Posterior vena cava (tissue), 2 donors: ENCODE measurements around the gene LHPP. TPM values are rescaled to one million over a fixed set of nuclear protein-coding genes. Genes with fewer than 3 reads are reported as not detected.

Source experiments
- DNase-seq: peaks from one replicate; pipeline ENCODE4 v3.0.0-alpha.2; 2020; ENCODE audit warnings: low spot score
- intact Hi-C, 2 donors: fragments of 100-400 bp; cut with DNase I; formaldehyde crosslinking; loops; one replicate each; pipeline versions ENCODE4 v1.14.1 to v1.14.2; 2022 to 2023
- total RNA-seq, 2 donors: library from RNA; stranded (reverse); fragmentation: NEBNext Ultra II Directional; extraction: Animal tissue kit (Norgen Biotek cat#: 25700); gene quantifications; one replicate each; pipeline ENCODE4 v1.2.1, GENCODE V29; 2021
- donor health status: DM: yes; HTN: yes; CAD: no.
- donor health status: DM: yes; HTN: yes; CAD: no.

The LHPP gene
- total RNA-seq, 2 donors from 2014 or later, result 11.9 to 13.0 TPM

DNA sequence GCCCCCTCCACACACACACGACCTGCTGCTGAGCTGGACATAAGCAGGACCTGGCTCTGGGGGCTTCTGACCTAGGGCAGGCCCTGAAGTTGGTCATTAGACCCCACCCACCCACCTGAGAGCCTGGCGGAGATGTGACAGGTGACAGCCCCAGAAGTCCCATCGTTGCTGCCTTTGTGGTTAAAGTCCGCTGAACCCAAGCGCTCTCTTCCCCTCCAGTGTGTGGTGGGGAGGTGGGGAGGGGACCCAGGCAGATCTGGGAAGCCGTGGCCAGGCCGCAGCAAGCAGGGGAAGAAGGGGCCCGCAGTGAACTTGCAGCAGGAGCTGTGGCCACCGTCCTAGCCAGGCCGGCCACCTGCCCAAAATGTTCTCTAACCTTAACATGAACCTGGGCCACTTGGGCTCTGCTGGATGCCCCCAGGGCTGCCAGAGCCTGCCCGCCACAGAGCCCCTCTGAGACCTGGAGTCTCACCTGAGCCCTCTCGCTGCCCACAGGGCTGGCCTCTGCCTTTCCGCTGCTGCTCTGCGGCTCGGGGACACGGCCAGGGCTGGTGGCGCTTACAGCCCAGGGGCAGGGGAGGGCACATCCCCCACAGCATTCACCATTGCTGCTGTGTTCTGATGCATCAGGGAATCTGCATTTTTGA is 65.1 kb downstream of the LHPP start:
- intact Hi-C loops, result no loop called here
- no peak for DNase-seq

GRCh38 chr10:124527874-124528395 is 66.3 kb downstream of the LHPP start:
- no peak for DNase-seq
- intact Hi-C loops, result no loop called here

DNA sequence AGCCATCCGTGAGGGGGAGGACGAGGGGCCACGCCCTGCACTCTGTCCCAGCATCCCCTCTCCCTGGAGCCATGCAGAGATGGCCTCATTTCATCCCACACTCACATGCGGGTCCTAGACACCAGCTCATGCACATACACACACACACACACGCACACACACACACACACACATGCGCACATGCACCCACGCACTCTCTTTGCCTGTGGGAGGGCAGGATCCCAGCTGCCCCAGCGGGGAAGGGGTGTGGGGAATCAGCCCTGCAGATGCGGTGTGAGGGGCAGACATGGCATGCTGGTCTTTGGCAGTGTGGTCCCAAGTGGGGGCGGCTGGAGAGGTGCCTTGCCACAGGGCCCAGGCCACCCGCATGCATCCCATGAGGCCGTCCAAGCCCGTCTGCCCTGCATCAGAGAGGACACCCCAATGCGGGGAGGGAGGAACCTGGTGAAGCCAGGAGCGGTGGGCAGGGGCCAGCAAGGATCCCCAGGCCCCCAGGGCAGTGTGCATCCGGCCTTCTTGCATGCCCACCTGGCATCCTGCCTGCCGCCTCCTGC is 68.1 kb downstream of the LHPP start:
- intact Hi-C loops, result loop anchor here (5.0 to 10.0 kb wide), 4 partner anchors 213 to 1738 kb away; partner anchors contain the start of gene FAM53B (in 1 of the 2)
- no peak for DNase-seq

DNA sequence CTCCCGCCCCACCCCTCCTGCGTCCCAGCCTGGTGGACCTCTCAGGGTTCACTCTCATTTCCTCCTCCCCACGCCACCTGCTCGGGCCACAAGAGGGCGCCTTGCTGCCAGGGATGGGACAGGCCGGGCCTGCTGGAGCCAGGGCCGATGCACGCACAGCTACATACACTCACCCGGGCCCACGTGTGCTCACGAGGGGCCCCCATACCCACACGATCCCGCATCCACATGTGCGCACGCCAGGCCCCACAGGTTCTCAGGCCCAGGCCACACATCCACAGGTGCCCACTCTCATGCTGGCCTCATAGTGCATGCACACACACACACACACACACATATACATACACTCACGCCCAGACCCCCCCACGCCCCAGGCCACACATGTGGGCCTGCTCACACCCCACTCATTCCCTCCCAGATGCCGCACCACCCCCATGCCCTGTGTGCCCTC is 68.6 kb downstream of the LHPP start:
- DNase-seq, result peak; percentile 95
- intact Hi-C loops, result loop anchor here (5.0 to 10.0 kb wide), 4 partner anchors 212 to 1737 kb away; partner anchors contain the start of gene FAM53B (in 1 of the 2)

GRCh38 chr10:124530816-124531215 is 69.2 kb downstream of the LHPP start:
- DNase-seq, result no peak
- intact Hi-C loops, result loop anchor here (5.0 to 10.0 kb wide), 4 partner anchors 211 to 1736 kb away; partner anchors contain the start of gene FAM53B (in 1 of the 2)

DNA sequence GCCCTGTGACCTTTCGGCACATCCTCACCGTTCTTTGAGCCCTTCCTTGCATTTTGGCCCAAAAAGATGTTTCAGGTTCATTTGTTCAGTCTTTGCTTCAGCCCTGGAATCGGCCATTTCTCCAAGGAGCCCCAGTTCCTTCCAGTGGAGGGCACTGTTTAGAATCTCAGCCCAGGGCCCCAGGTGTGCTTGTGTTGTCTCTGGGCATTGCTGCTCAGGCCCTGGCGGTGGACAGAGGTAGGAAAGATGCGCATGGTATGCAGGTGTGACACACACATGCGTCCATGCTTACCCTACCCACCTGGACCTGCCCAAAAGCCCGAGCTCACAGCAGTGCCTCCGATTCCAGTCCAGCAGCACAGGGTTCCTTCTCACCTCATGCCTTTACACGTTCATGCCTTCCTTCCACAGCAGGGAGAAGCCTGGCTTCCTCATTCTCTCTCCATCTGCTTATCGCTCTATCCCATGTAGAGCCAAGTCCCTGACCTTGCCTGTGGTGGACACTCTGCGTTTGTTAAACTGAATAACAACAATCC is 70.6 kb downstream of the LHPP start:
- DNase-seq, result no peak
- intact Hi-C loops, result loop anchor here (5.0 to 10.0 kb wide), 4 partner anchors 210 to 1735 kb away; partner anchors contain the start of gene FAM53B (in 1 of the 2)

DNA sequence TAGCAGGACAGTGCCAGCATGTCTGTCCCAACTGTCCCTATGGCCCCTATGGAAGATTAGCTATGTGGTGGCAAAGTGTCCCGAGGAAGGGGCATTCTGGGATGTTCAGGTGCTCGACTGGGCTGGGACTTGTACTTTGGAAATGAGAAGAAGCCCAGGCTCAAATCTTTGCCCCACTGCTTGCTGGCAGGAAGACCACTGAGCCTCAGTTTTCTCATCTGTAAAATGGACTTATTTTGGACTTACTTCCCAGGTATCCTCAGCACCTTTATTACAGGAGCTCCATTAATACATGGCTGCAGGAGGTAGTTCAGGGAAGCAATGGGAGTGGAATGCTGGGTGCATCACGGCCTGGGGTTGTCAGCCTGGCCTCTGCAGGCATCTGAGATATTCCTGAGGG is 71.2 kb downstream of the LHPP start:
- no peak for DNase-seq
- intact Hi-C loops, result loop anchor here (5.0 to 10.0 kb wide), 4 partner anchors 210 to 1735 kb away; partner anchors contain the start of gene FAM53B (in 1 of the 2)

GRCh38 chr10:124533266-124533665 is 71.6 kb downstream of the LHPP start:
- DNase-seq, result no peak
- intact Hi-C loops, result loop anchor here (5.0 to 10.0 kb wide), 4 partner anchors 209 to 1734 kb away; partner anchors contain the start of gene FAM53B (in 1 of the 2)

DNA sequence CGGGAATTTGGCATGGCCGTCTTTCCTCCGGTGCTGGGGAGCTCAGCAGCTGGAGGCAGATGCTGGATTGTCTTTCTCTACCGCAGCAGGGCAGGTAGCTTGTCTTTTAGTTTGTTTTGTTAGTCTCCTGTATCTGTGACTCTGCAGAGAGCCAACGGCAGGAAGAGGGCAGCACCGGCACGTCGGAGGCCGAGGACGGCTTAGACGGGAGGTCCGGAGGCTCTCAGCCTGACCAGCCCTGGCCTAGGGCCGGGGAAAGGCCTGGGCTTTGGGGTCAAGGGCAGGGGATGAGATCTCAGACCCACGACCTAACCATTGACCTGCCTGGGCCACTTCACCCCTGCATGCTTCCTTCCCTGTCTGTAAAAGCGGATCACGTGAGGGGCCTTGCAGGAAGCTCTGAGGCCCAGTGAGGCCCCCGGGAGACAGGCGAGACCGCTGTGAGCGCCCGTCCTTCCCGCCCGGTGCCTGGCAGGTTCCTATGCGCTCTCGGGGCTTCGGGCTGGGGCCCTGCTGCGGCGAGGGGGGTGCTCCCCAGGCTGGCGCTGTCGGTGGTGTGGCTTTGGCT is 72.7 kb downstream of the LHPP start:
- intact Hi-C loops, result loop anchor here (5.0 to 10.0 kb wide), 4 partner anchors 208 to 1733 kb away; partner anchors contain the start of gene FAM53B (in 1 of the 2)
- peak; percentile 89 for DNase-seq

DNA sequence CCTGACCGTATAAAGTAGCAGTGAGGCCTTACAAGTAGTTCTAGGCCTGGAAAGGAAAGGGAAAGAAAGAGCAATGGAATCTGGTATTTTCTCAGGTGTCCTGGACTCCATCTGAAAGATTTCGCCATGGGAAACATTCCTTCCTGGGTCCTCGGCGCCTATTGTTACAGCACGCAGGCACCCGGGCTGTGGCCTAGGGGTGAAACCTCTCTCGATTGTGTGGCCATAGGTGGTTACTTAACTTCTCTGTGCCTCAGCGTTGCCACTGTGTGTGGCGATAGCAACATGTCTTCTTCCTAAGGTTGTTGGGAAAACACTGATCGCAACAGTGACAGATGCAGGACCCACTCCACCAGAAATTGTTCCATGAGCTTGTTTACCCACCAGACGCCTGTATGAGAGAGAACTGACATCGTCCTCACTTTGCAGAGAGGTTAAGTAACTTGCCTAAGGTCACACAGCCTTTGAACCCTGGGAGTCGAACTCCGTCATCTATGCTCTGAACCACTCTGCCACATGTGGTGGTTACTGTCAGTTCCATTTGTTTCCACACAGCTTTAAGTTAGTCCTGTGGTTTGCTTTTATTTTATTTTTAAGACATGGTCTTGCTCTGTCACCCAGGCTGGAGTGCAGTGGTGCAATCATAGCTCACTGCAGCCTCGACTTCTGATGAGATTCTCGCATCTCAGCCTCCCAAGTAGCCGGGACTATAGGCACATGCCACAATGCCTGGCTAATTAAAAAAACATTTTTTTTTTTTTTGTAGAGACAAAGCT is 73.4 kb downstream of the LHPP start:
- intact Hi-C loops, result loop anchor here (5.0 to 10.0 kb wide), 4 partner anchors 207 to 1732 kb away; partner anchors contain the start of gene FAM53B (in 1 of the 2)

DNA sequence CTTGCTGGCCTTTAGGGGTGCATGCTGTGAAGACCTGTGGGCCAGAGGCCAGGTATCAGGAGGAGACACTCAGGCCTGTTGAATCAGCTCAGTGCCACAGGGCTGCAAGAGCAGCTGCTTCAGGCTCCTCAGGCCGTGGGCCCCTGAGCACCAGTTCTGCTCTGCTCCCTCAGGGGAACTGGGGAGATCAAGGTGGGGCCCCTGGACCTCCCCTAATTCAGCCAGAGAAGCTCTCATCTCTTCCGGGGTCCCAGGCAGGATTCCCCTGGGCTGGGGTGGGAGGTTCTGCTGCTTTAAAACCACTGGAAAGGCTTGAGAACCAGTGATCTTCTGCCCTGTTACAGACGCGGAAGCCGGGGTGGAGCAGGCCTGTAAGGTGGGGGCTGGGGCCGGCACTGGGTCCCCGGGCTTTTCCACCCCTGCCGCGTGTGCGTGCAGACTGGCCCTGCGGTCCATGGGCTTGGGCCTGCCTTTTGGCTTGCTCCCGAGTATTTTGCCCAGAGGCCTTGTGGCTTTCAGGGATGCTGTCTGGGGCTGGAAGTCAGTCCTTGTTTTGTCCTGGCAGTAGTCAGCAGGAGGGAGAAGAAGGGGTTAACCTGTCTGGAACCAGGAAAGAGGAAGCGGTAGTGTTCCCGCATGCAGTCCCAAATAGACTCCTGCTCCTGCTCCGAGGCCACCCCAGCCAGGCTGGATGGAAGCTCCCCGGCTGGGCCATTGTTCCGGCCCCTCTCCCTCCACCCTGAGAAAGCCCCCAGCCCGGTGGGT is 74.3 kb downstream of the LHPP start:
- DNase-seq, result no peak
- intact Hi-C loops, result loop anchor here in 1 of 2 donors (10.0 kb wide), 1 partner anchor 289 kb away; no protein-coding TSS in a partner anchor

More for the DNA sequence above, 73.4 kb downstream of the LHPP start:
- DNase-seq, result no peak

- DNase-seq, result no peak
- intact Hi-C loops, result loop anchor here in 1 of 2 donors (10.0 kb wide), 1 partner anchor 288 kb away; no protein-coding TSS in a partner anchor
These were observed 75.0 kb downstream of the LHPP start for GRCh38 chr10:124536496-124537050.

DNA sequence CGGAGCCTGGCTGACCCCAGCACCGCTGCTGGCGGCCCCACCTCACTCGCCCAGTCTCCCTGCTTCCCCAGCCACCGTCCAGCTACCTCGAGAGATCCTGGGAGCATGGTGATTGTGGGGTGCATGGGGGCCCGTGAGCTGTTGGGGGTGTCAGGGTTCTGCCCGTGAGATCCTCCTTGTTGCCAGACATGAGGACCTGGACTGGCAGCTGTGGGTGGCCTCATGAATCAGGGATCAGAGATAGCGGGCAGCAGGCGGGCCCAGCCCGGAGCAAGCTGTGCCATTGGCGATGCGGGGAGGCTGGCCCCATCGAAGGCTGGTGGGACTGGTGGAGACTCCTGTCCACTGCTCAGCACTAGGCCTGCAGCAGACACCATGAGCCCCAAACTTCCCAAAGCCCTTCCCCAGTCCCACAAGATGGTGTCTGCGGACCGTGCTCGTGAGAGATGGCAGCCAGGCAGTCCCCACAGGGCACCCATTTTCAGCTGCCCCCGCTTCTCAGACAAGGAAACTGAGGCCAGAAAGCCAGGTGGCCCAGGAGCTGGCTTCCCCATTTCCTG is 75.6 kb downstream of the LHPP start:
- intact Hi-C loops, result loop anchor here in 1 of 2 donors (10.0 kb wide), 1 partner anchor 288 kb away; no protein-coding TSS in a partner anchor

GRCh38 chr10:124537891-124538290 is 76.3 kb downstream of the LHPP start:
- intact Hi-C loops, result loop anchor here in 1 of 2 donors (10.0 kb wide), 1 partner anchor 287 kb away; no protein-coding TSS in a partner anchor
- DNase-seq, result no peak

More for the DNA sequence above, 75.6 kb downstream of the LHPP start:
- DNase-seq, result no peak

DNA sequence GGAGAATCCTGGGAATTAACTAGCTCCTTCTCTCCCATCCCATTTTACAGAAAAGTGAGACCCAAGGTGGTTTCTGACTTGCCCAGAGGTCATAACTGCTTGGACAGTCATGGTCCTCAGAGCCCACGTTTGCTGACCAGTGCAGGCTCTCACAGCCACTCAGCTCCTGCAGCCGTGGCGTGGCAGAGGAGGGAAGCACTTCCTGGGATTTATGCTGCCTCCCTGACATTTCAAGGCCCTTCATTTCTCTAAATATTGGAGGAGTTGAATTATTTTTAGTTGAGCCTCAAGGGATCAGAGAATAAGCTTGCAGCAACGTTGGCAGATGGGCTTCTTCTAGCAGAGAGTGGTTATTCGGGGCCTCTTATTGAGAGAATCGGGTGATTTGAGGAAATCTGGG is 77.1 kb downstream of the LHPP start:
- intact Hi-C loops, result loop anchor here in 1 of 2 donors (10.0 kb wide), 1 partner anchor 286 kb away; no protein-coding TSS in a partner anchor
- no peak for DNase-seq

- DNase-seq, result peak; percentile 92
- intact Hi-C loops, result loop anchor here in 1 of 2 donors (10.0 kb wide), 1 partner anchor 285 kb away; no protein-coding TSS in a partner anchor
These were observed 78.5 kb downstream of the LHPP start for GRCh38 chr10:124539935-124540641.
